Uterus (tissue), 2 donors: Measurements from ENCODE around the gene ZC3H18.

ENCODE experiments used
- POLR2A ChIP-seq, 2 donors: fragments of 450-650 bp; IDR thresholded peaks; one replicate each; pipeline ENCODE4 v1.6.1; 2016; ENCODE audit warnings: antibody characterized with exemption in 2 of 2, mild to moderate bottlenecking in 1 of 2, moderate library complexity in 1 of 2
- TF ChIP-seq, protein P1 (sequence below), 4 experiments: fragments of 200-600 bp in 2 of 4; fragments of 450-650 bp in 2 of 4; sonication (generic) in 2 of 4; IDR thresholded peaks; one replicate each; pipeline ENCODE4 v1.5.1; 2016 to 2019; ENCODE audit warnings: antibody characterized with exemption in 4 of 4, mild to moderate bottlenecking in 2 of 4, moderate library complexity in 1 of 4

DNA sequence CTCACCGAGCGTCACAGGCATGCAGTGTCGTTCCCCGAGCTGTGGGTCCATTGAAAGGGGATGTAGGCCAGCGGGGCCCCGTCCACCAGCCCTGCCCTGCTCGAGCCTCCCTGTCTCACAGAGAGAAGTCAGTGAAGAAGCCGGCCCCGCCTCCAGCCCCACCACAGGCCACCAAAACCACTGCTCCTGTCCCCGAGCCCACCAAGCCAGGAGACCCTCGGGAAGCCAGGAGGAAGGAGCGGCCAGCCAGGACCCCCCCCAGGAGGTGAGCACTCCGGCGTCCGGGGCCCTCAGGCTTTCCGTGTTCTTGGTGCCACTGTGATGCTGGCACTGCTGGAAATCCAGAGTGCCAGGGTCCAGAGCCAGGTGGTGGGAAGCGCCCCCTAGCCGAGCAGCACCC is 54.3 kb downstream of the ZC3H18 start:
- TF ChIP-seq, protein P1, sequence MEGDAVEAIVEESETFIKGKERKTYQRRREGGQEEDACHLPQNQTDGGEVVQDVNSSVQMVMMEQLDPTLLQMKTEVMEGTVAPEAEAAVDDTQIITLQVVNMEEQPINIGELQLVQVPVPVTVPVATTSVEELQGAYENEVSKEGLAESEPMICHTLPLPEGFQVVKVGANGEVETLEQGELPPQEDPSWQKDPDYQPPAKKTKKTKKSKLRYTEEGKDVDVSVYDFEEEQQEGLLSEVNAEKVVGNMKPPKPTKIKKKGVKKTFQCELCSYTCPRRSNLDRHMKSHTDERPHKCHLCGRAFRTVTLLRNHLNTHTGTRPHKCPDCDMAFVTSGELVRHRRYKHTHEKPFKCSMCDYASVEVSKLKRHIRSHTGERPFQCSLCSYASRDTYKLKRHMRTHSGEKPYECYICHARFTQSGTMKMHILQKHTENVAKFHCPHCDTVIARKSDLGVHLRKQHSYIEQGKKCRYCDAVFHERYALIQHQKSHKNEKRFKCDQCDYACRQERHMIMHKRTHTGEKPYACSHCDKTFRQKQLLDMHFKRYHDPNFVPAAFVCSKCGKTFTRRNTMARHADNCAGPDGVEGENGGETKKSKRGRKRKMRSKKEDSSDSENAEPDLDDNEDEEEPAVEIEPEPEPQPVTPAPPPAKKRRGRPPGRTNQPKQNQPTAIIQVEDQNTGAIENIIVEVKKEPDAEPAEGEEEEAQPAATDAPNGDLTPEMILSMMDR (IDR thresholded peaks at IDR 0.05), result no peak
- no peak for TF ChIP-seq POLR2A (IDR thresholded peaks at IDR 0.05)
